Glomerular endothelial cell (primary cell): ENCODE data around the gene DYSF. TPM values are rescaled to one million over a fixed set of nuclear protein-coding genes. Genes with fewer than 3 reads are reported as not detected.

Experiments
- DNase-seq: peaks from one replicate; pipeline ENCODE4 v3.0.0-alpha.2; 2011; ENCODE audit warnings: low read depth, low spot score; ENCODE audit errors: extremely low read depth
- total RNA-seq: library from RNA; depleted of rRNA; stranded (reverse); fragments of >200 nt; gene quantifications from 2 replicates; pipeline ENCODE4 v1.2.3, GENCODE V29; 2015

Gene DYSF
- total RNA-seq, 1 donor from 2014 or later: 300 TPM

DNA sequence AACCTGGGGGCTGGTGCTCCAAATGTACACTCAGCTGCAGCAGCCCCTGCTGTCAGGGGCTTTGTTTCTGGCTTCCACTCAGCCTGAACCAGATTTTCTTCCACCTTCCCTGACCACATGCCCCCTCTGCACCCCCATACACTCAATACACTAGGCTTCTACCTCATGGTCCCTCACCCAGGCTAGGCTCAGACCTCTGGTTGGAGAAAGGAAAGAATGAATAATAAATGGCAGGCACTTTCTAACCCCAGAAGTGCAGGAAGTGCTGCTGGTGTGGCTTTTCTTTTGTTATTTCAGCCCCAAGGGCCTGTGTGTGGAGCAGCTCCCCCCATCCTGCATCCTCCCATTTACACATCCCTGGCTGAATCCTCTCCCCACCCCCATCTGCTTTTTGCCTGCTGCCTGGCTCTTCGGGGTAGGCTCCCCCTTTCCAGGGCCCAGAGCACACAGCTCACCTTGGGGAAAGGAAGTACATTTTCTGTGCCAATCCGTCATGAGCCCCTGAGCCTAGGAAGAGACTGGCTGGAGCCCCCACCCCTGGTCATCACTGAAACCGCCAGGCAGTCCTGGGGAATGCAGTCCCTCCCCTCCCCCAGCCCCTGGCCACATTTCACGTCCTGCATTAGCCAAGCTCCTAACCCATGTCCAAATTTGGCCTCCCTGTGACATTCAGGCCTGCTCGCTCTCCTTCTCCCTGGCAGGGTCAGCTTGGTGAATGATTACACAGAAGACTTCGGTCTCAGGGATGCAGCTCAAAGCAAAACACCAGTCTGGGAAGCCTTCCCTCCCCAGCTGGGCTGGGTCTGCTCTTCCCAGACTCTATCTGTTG, 2.6 kb downstream of the DYSF start:
- DNase-seq: no peak

DNA sequence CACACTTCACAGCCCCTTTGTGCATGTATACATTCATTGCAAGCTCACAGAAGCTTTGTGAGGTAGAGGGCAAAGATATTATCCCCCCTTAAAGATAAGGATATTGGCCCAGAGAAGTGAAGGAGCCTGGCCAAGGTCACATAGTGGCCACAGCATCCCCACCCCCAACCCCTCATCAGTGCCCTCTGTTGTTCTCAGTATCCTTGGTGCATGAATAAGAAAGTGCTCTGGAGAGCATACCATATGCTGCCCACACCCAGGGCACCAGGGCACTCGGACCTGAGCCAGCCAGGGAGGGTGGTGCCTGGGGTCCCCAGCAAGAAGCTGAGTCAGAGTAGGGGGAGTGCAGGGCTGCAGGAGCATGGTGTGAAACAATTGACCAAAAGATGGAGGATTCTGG, 3.3 kb downstream of the DYSF start:
- DNase-seq: no peak

DNA sequence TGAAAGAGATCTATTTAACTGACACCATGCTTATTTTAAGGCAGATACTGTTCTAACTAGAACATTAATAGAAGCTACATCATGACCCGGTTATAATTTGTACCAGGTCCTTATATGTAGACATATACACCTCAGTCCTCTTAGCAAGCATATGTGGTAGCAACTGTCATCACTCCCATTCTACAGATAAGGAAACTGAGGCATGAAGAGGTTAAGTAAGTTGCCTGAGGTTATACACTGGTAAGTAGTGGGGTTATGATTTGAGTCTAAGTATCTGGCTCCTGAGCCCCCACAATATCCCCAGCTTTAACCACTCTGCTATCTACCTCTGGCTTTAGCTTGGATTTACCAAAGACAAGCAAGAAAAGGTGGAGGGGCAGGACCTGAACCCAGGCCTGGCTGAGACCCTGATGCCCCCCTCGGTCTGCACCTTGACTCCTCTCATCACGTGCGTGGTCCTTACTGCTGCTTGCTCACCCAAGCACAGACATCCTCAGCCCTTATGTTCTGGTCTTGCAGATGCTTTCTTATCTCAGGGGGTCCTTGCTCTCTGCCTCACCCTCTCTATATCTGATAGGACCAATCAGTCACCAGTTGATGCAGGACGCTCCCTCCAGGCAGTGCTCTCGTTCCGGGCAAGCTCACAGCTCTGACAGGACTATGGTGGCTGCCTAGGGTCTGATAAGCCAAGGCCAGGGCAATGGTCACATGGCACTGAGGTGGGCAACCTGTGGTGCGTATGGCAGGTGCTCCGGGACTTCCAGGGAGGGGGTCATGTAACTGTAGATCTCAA, 4.0 kb downstream of the DYSF start:
- DNase-seq: no peak

DNA sequence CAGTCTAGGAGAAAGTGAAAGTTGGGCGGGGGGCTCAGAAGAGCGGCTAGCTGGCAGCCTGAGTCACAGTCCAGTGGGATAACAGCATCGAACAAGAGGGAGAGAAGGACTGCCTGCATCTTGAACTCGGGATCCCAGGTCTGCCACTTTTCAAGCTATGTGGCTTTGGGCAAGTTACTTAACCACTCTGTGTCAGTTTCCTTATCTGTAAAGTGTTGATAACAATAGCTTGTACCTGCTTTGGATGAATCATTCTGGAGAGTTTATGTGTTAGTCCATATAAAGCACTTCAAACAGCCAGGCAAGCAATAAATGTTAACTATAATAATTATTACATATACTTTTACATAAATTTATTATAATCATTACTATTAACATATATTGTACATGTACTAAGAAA, 4.6 kb downstream of the DYSF start:
- no peak for DNase-seq

DNA sequence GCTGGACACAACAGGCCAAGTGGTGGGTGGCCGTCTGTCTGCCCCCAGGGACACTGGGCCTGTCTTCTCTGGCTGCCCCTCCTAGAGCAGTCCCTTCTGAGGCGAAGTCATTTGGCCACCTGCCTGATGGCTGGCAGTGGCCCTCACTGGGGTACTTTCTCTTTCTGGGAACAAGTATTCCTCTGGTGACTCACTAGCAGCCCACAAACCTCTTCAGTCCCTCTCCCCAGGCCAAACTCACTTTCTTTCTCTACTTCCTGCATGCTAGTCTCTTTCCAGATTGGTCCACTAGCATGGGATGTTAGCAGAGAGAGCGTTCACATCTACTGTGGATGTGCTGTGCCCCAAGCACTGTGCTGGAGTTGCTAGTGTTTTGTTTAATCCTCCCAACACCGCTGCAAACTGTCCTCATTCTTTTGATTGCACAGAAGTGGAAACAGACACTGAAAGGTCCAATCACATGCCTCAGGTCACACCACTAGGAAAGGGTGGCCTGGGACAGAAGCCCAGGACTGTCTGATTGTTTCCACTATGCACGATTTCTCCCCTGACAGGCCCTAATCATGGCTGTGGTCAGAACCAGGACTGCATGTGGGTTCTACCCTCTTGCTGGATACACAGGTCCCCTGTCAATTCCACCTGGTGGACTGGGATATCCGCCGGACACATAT, 5.2 kb downstream of the DYSF start:
- DNase-seq: no peak

DNA sequence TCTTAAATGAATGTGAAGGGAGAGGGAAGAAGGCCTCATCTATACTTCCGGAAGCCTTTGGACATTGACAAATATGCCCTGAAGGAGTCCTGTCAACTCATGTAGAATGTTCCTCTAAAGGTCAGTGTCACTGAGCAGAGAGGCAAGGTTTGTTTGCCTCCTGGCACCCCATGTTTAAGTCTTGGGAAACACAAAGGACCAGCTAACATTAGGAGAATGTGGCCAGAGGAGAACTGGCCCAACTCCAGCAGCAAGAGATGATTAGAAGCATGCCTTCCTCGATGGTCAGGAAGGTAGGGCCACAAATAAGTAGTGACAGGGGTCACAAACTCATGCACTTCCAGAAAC, 5.7 kb downstream of the DYSF start:
- no peak for DNase-seq

GRCh38 chr2:71460056-71460455, 6.7 kb downstream of the DYSF start:
- no peak for DNase-seq

DNA sequence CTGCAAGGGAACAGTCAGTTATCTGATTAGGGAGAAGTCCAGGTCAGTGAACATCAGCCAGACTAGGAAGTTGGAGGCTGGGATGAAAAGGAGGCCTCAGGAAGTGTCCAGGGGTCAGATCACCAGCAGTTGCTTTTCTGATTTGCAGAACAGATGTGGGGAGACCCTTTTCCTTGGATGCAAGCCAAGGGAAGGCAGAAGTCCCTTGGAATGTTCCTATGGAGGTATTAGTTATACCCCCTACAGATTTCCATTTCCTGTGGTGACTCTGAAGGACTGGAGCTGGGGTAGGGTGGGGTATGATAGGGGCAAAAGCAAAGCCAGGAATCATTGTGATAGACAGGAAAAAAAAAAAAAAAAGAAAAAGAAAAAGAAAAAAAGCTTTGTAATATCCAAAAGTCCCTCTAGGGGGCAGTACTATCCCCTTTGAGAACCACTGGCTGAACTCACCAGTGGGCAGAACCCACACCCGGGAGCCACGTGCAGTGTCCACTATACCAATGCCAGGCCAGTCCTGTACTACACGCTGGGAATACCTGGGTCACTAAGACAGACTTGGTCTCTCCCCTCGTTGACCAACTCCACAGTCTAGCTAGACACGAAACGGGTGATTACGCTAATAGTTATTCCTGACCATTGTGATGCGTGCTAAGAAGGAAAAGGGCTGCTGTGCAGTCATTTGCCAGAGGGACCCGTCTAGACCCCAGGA, 7.4 kb downstream of the DYSF start:
- DNase-seq: no peak

- DNase-seq: no peak
Measured at GRCh38 chr2:71461304-71461671, 7.9 kb downstream of the DYSF start.

DNA sequence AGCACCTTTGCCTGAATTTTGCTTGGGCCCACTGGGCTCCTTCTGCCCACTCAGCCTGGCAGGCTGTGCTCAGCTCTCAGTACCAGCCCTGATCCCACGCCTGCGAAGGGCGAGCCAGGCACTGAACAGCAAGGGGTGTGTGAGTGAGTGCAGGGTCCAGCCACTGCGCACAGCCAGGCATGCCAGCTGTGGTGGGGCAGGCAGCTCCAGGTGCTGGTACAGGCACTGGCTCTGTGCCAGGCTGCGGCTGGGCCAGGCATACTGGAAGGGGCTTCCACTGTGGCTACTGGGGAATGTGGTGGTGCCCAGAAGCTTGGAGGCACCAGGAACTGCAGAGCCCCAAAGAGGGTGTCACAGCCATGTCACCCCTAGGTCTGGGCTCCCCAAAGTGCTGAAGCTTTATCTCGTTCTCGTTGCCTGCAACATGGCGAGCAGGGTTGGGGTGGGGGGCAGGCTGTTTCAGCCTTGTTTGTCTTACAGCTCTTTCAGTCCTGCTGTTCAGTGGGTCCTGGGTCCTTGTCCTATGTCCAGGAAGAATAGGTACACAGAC, 8.8 kb downstream of the DYSF start:
- no peak for DNase-seq

DNA sequence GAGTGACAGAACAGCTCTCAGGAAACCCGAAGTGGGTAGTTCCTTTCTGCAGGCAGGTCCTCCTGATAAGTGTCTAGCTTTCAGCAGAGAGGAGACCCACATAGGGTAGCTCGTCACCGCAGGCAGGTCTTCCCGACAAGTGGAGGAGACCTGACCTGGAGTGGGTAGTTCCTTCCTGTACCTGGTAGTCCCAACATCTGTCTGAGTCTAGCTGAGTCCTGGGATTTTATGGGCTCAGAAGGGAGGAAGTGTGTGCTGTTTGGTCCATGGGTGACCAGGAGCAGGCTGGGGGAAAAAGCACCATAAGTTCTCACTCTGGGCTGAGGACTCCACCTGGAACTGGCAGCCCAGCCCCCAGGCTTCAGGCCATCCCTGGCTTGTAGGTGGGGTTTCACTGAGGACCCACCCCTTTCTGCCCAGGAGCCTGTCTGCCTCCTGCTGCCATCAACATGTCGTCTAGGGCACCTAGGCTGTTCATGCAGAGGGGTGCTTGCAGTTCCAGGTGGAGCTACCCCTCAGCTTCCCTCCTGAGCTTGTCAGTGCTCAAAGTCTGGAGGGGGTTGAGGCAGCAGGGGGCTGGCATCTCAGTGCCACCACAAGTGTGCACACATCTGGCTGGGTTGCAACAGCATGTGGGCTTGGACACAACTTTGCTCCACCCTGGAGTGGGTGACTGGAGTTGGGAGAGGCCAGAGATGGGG, 9.4 kb downstream of the DYSF start:
- no peak for DNase-seq

DNA sequence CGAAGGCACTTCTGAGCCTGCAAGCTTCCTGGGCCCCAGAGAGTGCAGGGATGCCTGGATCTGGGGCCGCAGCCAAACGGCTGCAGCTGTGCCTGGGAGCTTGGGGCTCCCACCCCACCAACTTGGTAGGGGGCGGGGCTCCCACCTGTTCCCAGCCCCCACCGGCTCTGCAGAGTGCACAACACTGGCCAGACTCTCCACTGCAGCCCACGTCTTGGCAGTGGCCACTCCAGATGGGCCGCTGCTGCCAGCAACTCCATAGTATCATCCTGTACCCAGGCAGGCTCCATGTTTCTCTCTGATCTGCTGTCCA, 9.9 kb downstream of the DYSF start:
- DNase-seq: no peak

GRCh38 chr2:71464389-71464788, 11.0 kb downstream of the DYSF start:
- no peak for DNase-seq

DNA sequence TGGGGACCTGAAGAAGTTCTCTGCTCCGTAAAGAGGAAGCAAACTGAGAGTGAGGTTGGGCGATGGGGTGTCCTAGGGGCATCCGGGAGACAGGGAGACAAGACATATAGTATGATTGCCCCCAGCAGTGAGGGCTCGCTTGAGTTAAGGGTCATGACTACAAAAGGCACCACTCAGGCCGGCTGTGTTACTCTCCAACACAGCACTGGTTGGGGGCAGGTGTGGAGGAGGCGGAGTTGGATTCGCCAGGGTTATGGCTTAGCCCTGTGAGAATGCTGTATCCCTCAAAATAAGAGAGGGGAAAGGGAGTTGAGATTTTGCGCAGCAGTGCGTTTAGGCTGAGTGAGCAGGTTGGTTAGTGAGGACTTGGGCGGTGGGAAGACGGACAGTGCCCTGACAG, 12.0 kb downstream of the DYSF start:
- DNase-seq: no peak

- DNase-seq: no peak
Measured at GRCh38 chr2:71465961-71466300, 12.6 kb downstream of the DYSF start.

- no peak for DNase-seq
Measured at GRCh38 chr2:71466301-71467179, 13.2 kb downstream of the DYSF start.

GRCh38 chr2:71467180-71467815, 13.9 kb downstream of the DYSF start:
- no peak for DNase-seq

DNA sequence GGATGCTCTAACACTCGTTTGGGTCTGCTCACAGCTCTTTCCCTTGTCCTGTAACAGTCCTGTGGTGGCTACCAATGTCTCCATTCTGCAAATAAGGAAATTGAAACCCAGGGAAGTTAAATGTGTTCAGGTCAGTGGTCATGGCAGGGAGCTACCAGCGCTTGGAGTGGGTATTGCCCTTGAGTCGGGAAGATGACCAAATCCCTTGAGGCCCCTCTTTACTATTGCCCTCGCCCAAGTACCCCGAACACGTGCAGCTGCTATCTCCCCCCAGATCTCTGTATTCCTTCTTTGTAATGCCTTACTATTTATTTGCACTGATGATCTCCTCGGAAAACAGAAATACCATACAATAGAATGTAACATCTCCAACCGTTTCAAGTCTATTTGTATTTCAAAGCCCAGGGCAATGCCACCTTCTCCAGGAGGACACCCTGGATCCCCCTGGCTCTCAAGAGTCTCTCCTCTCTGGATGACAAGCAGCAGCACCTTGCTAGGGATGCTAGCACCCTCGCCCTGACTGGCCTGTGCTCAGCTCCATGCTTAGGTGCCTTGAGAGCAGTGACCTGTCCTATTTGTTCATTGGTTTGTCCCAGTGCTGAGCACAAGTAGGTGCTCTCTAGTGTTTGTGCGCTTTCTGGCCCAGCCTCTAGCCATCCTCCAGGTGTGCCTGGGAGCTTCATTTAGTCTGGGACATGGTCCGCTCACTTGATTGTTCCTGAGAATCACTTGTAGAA, 15.1 kb downstream of the DYSF start:
- no peak for DNase-seq
